Measurements from ENCODE around the gene COBL. TPM values are rescaled to one million over a fixed set of nuclear protein-coding genes. Genes with fewer than 3 reads are reported as not detected.
A peak's percentile ranks its signal among the peaks of the same experiment; 100 is the strongest.

COBL gene
- total RNA-seq, 2 experiments from 2014 or later = not detected

- Mint-ChIP-seq H3K4me3 (no peak overlapping the region), H3K4me1 (no peaks in the 10 kb centered on the region), H3K9me3 (ENCODE audit: low read depth) (no peaks in the 10 kb centered on the region), H3K36me3 (no peaks in the 10 kb centered on the region), H3K27me3 (no peaks in the 10 kb centered on the region), H3K27ac (no peak overlapping the region)
- CTCF ChIA-PET = no interaction called here
- DNase-seq (peak; percentile 36), ATAC-seq (no peak)
These were observed 87.5 kb downstream of the COBL start for GRCh38 chr7:51229106-51229537.

GRCh38 chr7:51228386-51228958, 88.1 kb downstream of the COBL start:
- H3K4me3 Mint-ChIP-seq = no peak overlapping the region
- H3K27me3 Mint-ChIP-seq = no peaks in the 10 kb centered on the region
- no peaks in the 10 kb centered on the region for H3K4me1 Mint-ChIP-seq
- ATAC-seq (no peak), DNase-seq (no peak)
- H3K27ac Mint-ChIP-seq = no peak overlapping the region
- H3K36me3 Mint-ChIP-seq = no peaks in the 10 kb centered on the region
- CTCF ChIA-PET = no interaction called here
- no peaks in the 10 kb centered on the region for H3K9me3 Mint-ChIP-seq (ENCODE audit: low read depth)

- ATAC-seq = no peak
- no peaks in the 10 kb centered on the region for H3K9me3 Mint-ChIP-seq (ENCODE audit: low read depth)
- no peaks in the 10 kb centered on the region for H3K27me3 Mint-ChIP-seq
- H3K36me3 Mint-ChIP-seq = no peaks in the 10 kb centered on the region
- no peak overlapping the region for H3K4me3 Mint-ChIP-seq
- no peak overlapping the region for H3K27ac Mint-ChIP-seq
- H3K4me1 Mint-ChIP-seq = no peaks in the 10 kb centered on the region
- CTCF ChIA-PET = no interaction called here
- peak; percentile 23 for DNase-seq
These were observed 88.7 kb downstream of the COBL start for GRCh38 chr7:51227861-51228260.

GRCh38 chr7:51226916-51227535, 89.6 kb downstream of the COBL start:
- no peaks in the 10 kb centered on the region for H3K36me3 Mint-ChIP-seq
- H3K4me1 Mint-ChIP-seq = no peaks in the 10 kb centered on the region
- H3K27ac Mint-ChIP-seq = no peak overlapping the region
- H3K4me3 Mint-ChIP-seq = no peak overlapping the region
- H3K9me3 Mint-ChIP-seq (ENCODE audit: low read depth) = no peaks in the 10 kb centered on the region
- no peaks in the 10 kb centered on the region for H3K27me3 Mint-ChIP-seq
- DNase-seq (peak; percentile 12), ATAC-seq (no peak)
- CTCF ChIA-PET = no interaction called here

GRCh38 chr7:51226063-51226755, 90.4 kb downstream of the COBL start:
- no peaks in the 10 kb centered on the region for H3K4me1 Mint-ChIP-seq
- H3K27ac Mint-ChIP-seq = no peak overlapping the region
- H3K36me3 Mint-ChIP-seq = no peaks in the 10 kb centered on the region
- CTCF ChIA-PET = no interaction called here
- no peak overlapping the region for H3K4me3 Mint-ChIP-seq
- peak; percentile 31 for DNase-seq
- ATAC-seq = no peak
- H3K9me3 Mint-ChIP-seq (ENCODE audit: low read depth) = no peaks in the 10 kb centered on the region
- no peaks in the 10 kb centered on the region for H3K27me3 Mint-ChIP-seq

GRCh38 chr7:51224811-51225595, 91.6 kb downstream of the COBL start:
- no peak for ATAC-seq
- no peaks in the 10 kb centered on the region for H3K4me1 Mint-ChIP-seq
- no peak overlapping the region for H3K27ac Mint-ChIP-seq
- no peaks in the 10 kb centered on the region for H3K27me3 Mint-ChIP-seq
- CTCF ChIA-PET = no interaction called here
- H3K4me3 Mint-ChIP-seq = no peak overlapping the region
- H3K36me3 Mint-ChIP-seq = no peaks in the 10 kb centered on the region
- peak; percentile 22 for DNase-seq
- no peaks in the 10 kb centered on the region for H3K9me3 Mint-ChIP-seq (ENCODE audit: low read depth)

GRCh38 chr7:51223505-51223904, 93.1 kb downstream of the COBL start:
- no peaks in the 10 kb centered on the region for H3K27me3 Mint-ChIP-seq
- CTCF ChIA-PET = no interaction called here
- DNase-seq (no peak), ATAC-seq (no peak)
- H3K4me3 Mint-ChIP-seq = no peak overlapping the region
- H3K27ac Mint-ChIP-seq = no peak overlapping the region
- H3K36me3 Mint-ChIP-seq = no peaks in the 10 kb centered on the region
- H3K4me1 Mint-ChIP-seq = no peaks in the 10 kb centered on the region
- no peaks in the 10 kb centered on the region for H3K9me3 Mint-ChIP-seq (ENCODE audit: low read depth)

- no peaks in the 10 kb centered on the region for H3K9me3 Mint-ChIP-seq (ENCODE audit: low read depth)
- H3K36me3 Mint-ChIP-seq = no peaks in the 10 kb centered on the region
- DNase-seq = peak; percentile 18
- no peak overlapping the region for H3K4me3 Mint-ChIP-seq
- no peak for ATAC-seq
- H3K4me1 Mint-ChIP-seq = no peaks in the 10 kb centered on the region
- no peaks in the 10 kb centered on the region for H3K27me3 Mint-ChIP-seq
- CTCF ChIA-PET = interaction anchor here (1.0 kb wide), 1 partner anchor 60 kb away, joined by 4 read pairs; no protein-coding TSS in a partner anchor
- no peak overlapping the region for H3K27ac Mint-ChIP-seq
These were observed 93.7 kb downstream of the COBL start for GRCh38 chr7:51222916-51223315.

GRCh38 chr7:51220226-51220625, 96.4 kb downstream of the COBL start:
- no peak overlapping the region for H3K27ac Mint-ChIP-seq
- H3K4me1 Mint-ChIP-seq = no peaks in the 10 kb centered on the region
- H3K9me3 Mint-ChIP-seq (ENCODE audit: low read depth) = no peaks in the 10 kb centered on the region
- no peaks in the 10 kb centered on the region for H3K27me3 Mint-ChIP-seq
- no peak overlapping the region for H3K4me3 Mint-ChIP-seq
- DNase-seq (peak; percentile 31), ATAC-seq (no peak)
- no peaks in the 10 kb centered on the region for H3K36me3 Mint-ChIP-seq
- CTCF ChIA-PET = no interaction called here

- H3K9me3 Mint-ChIP-seq (ENCODE audit: low read depth) = no peaks in the 10 kb centered on the region
- H3K27me3 Mint-ChIP-seq = no peaks in the 10 kb centered on the region
- H3K4me1 Mint-ChIP-seq = no peaks in the 10 kb centered on the region
- CTCF ChIA-PET = no interaction called here
- no peaks in the 10 kb centered on the region for H3K36me3 Mint-ChIP-seq
- DNase-seq (peak; percentile 35), ATAC-seq (no peak)
- no peak overlapping the region for H3K27ac Mint-ChIP-seq
- no peak overlapping the region for H3K4me3 Mint-ChIP-seq
These were observed 97.2 kb downstream of the COBL start for GRCh38 chr7:51219261-51219988.

- Mint-ChIP-seq H3K36me3 (no peaks in the 10 kb centered on the region), H3K9me3 (ENCODE audit: low read depth) (no peaks in the 10 kb centered on the region), H3K4me3 (no peak overlapping the region), H3K4me1 (no peaks in the 10 kb centered on the region), H3K27me3 (no peaks in the 10 kb centered on the region), H3K27ac (no peak overlapping the region)
- no peak for DNase-seq
- CTCF ChIA-PET = no interaction called here
- ATAC-seq = no peak
These were observed 98.8 kb downstream of the COBL start for GRCh38 chr7:51217804-51218203.

GRCh38 chr7:51214098-51214497, 102.5 kb downstream of the COBL start:
- Mint-ChIP-seq H3K9me3 (ENCODE audit: low read depth) (no peaks in the 10 kb centered on the region), H3K4me3 (no peak overlapping the region), H3K36me3 (no peaks in the 10 kb centered on the region), H3K27me3 (no peaks in the 10 kb centered on the region), H3K27ac (no peak overlapping the region), H3K4me1 (peaks cover 2% of the 10 kb centered on the region)
- no peak for DNase-seq
- ATAC-seq = no peak
- CTCF ChIA-PET = no interaction called here

- DNase-seq (no peak), ATAC-seq (no peak)
- no peaks in the 10 kb centered on the region for H3K36me3 Mint-ChIP-seq
- CTCF ChIA-PET = no interaction called here
- peaks cover 3% of the 10 kb centered on the region for H3K4me1 Mint-ChIP-seq
- no peaks in the 10 kb centered on the region for H3K27me3 Mint-ChIP-seq
- no peak overlapping the region for H3K27ac Mint-ChIP-seq
- H3K4me3 Mint-ChIP-seq = no peak overlapping the region
- H3K9me3 Mint-ChIP-seq (ENCODE audit: low read depth) = no peaks in the 10 kb centered on the region
These were observed 103.0 kb downstream of the COBL start for GRCh38 chr7:51213618-51214017.

Measured in activated CD8-positive, alpha-beta memory T cell treated with anti-CD3 and anti-CD28 coated beads, Interleukin-2, amount 10 ng/mL, durations not matched to agents 7 days and 5 days (primary cell).